HepG2 (cell line): ENCODE data around the gene ABCB8. TPM values are rescaled to one million over a fixed set of nuclear protein-coding genes. Genes with fewer than 3 reads are reported as not detected.

ENCODE experiments used
- ASH2L ChIP-seq: fragments of 300-600, 200-600 bp; sonication (generic); IDR thresholded peaks from 2 replicates; pipeline ENCODE4 v1.7.0; 2017; ENCODE audit warnings: low read depth, mild to moderate bottlenecking, moderate library complexity, mixed read lengths, low read length; ENCODE audit not compliant: insufficient read length
- CAMTA2 ChIP-seq: sonication (generic); formaldehyde crosslinking; IDR thresholded peaks from 2 replicates; pipeline ENCODE4 v1.4.0; 2020; ENCODE audit warnings: mild to moderate bottlenecking, missing genetic modification reagents, borderline replicate concordance
- HMGXB4 ChIP-seq, 2 experiments: sonication (generic) in 1 of 2; formaldehyde crosslinking in 1 of 2; IDR thresholded peaks; 2 replicates each; pipeline versions ENCODE4 v1.4.0 to v1.6.1; 2018 to 2020; ENCODE audit warnings: missing genetic modification reagents in 2 of 2, borderline replicate concordance in 1 of 2, low read depth in 1 of 2, mild to moderate bottlenecking in 1 of 2, missing biosample characterization in 1 of 2
- HNRNPL ChIP-seq: fragments of 200-400 bp; formaldehyde crosslinking; IDR thresholded peaks from 2 replicates; pipeline ENCODE4 v1.6.1; 2017; ENCODE audit warnings: mild to moderate bottlenecking, low read depth, low read length
- KDM5A ChIP-seq: fragments of 200-600 bp; sonication (generic); IDR thresholded peaks from 2 replicates; pipeline ENCODE4 v1.7.0; 2018; ENCODE audit warnings: antibody characterized with exemption, mild to moderate bottlenecking, low read length, borderline replicate concordance
- KLF15 ChIP-seq: sonication (generic); formaldehyde crosslinking; IDR thresholded peaks from 2 replicates; pipeline ENCODE4 v1.8.1; 2023; ENCODE audit warnings: borderline replicate concordance, mild to moderate bottlenecking, inconsistent platforms, missing genetic modification reagents, mixed read lengths
- KMT2B ChIP-seq: IDR thresholded peaks from 2 replicates; pipeline ENCODE4 v1.6.1; 2016; ENCODE audit warnings: missing genetic modification reagents, missing compliant biosample characterization
- RBFOX2 ChIP-seq: fragments of 200-400 bp; formaldehyde crosslinking; IDR thresholded peaks from 2 replicates; pipeline ENCODE4 v1.6.1; 2017; ENCODE audit warnings: low read depth, mild to moderate bottlenecking, low read length
- SIN3A ChIP-seq: IDR thresholded peaks from 2 replicates; pipeline ENCODE4 v1.6.1; 2011; ENCODE audit warnings: low read depth, mild to moderate bottlenecking, control low read depth, low read length, borderline replicate concordance
- SP140L ChIP-seq: sonication (generic); formaldehyde crosslinking; IDR thresholded peaks from 2 replicates; pipeline ENCODE4 v1.4.0; 2020; ENCODE audit warnings: missing genetic modification reagents, borderline replicate concordance
- TEAD2 ChIP-seq: sonication (generic); formaldehyde crosslinking; IDR thresholded peaks from 2 replicates; pipeline ENCODE4 v1.9.0; 2021; ENCODE audit warnings: missing genetic modification reagents
- ZNF326 ChIP-seq: sonication (generic); formaldehyde crosslinking; IDR thresholded peaks from 2 replicates; pipeline ENCODE4 v1.4.0; 2020; ENCODE audit warnings: missing genetic modification reagents, borderline replicate concordance
- ZNF407 ChIP-seq: sonication (generic); formaldehyde crosslinking; IDR thresholded peaks from one replicate; pipeline ENCODE4 v1.5.1; 2020; ENCODE audit warnings: mild to moderate bottlenecking, missing genetic modification reagents; ENCODE audit errors: not compliant biosample characterization
- ZNF563 ChIP-seq: sonication (generic); formaldehyde crosslinking; IDR thresholded peaks from 2 replicates; pipeline ENCODE4 v1.8.0; 2022; ENCODE audit warnings: mild to moderate bottlenecking, moderate library complexity, missing genetic modification reagents
- ZNF605 ChIP-seq: sonication (generic); formaldehyde crosslinking; IDR thresholded peaks from 2 replicates; pipeline ENCODE4 v1.8.0; 2022; ENCODE audit warnings: mild to moderate bottlenecking, missing genetic modification reagents
- ZNF788 ChIP-seq: sonication (generic); formaldehyde crosslinking; IDR thresholded peaks from 2 replicates; pipeline ENCODE4 v1.5.0; 2020; ENCODE audit warnings: mild to moderate bottlenecking, missing genetic modification reagents, borderline replicate concordance
- polyA plus RNA-seq, 8 experiments: library from polyadenylated mRNA; depleted of rRNA in 3 of 8; stranded (reverse) in 7 of 8; unstranded in 1 of 8; fragments of >200 nt; fragmentation: Illumina TruSeq in 4 of 8; extraction: Trizol in 4 of 8; gene quantifications; 2 replicates each; pipeline versions ENCODE4 v1.2.1 to v1.2.3, GENCODE V29; 2011 to 2016; ENCODE audit warnings: low read depth in 4 of 8, missing spikeins in 1 of 8, mixed read lengths in 1 of 8; ENCODE audit not compliant: insufficient read depth in 1 of 8
- total RNA-seq, 5 experiments: library from RNA; depleted of rRNA; stranded (reverse); fragments of >200 nt; fragmentation: Illumina TruSeq; extraction: Trizol; gene quantifications; 2 replicates each; pipeline ENCODE4 v1.2.3, GENCODE V29; 2016; ENCODE audit warnings: low read depth in 1 of 5
- TF ChIP-seq, protein P1 (sequence below): sonication (generic); formaldehyde crosslinking; IDR thresholded peaks from 2 replicates; pipeline ENCODE4 v1.4.0; 2020; ENCODE audit warnings: mild to moderate bottlenecking, missing genetic modification reagents

ABCB8 gene
- total and polyA plus RNA-seq, 2 of the 13 experiments (the other 11 are each of a cell fraction or from before 2014, with no cell fraction given) = 6.6 to 16.7 TPM

- no peak for TF ChIP-seq ZNF407 (CRISPR knock-in tag)
- TF ChIP-seq, protein P1, sequence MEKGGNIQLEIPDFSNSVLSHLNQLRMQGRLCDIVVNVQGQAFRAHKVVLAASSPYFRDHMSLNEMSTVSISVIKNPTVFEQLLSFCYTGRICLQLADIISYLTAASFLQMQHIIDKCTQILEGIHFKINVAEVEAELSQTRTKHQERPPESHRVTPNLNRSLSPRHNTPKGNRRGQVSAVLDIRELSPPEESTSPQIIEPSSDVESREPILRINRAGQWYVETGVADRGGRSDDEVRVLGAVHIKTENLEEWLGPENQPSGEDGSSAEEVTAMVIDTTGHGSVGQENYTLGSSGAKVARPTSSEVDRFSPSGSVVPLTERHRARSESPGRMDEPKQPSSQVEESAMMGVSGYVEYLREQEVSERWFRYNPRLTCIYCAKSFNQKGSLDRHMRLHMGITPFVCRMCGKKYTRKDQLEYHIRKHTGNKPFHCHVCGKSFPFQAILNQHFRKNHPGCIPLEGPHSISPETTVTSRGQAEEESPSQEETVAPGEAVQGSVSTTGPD (CRISPR knock-in tag) = peak; percentile 14; the same call in 1 of the 2 replicates
- 0 out of 2 replicates have a peak, but pooled peaks have one; percentile 34 for TF ChIP-seq ZNF788
- TF ChIP-seq SIN3A = 0 out of 2 replicates have a peak, but pooled peaks have one; percentile 46
- 0 out of 2 replicates have a peak, but pooled peaks have one; percentile 7 for TF ChIP-seq SP140L (CRISPR knock-in tag)
- TF ChIP-seq ZNF326 (CRISPR knock-in tag) = no peak
- TF ChIP-seq KLF15 (CRISPR knock-in tag) = no peak
- peak; percentile 67 for TF ChIP-seq KDM5A
- TF ChIP-seq ZNF605 (CRISPR knock-in tag) = peak; percentile 75
- 0 out of 2 replicates have a peak, but pooled peaks have one; percentile 35 for TF ChIP-seq KMT2B (CRISPR knock-in tag)
- TF ChIP-seq RBFOX2 = peak; percentile 14; the same call in 1 of the 2 replicates
- peak; percentile 68 for TF ChIP-seq ASH2L
- TF ChIP-seq TEAD2 = no peak
- 0 out of 2 replicates have a peak, but pooled peaks have one; percentile 14 for TF ChIP-seq HNRNPL
- peak in 1 of 2 experiments; percentile 14; a peak in 1 of 4 replicates for TF ChIP-seq HMGXB4 (CRISPR knock-in tag; IDR thresholded peaks at IDR 0.05; ENCODE audit: borderline replicate concordance in 1 of 2, low read depth in 1 of 2)
- TF ChIP-seq CAMTA2 (CRISPR knock-in tag) = peak; percentile 25; the same call in 1 of the 2 replicates
- 0 out of 2 replicates have a peak, but pooled peaks have one; percentile 24 for TF ChIP-seq ZNF563 (CRISPR knock-in tag)
Measured at GRCh38 chr7:151057506-151057988, 29.3 kb downstream of the ABCB8 start, which contains the start of gene CDK5 (continued).
